HuH-7.5 (cell line): ENCODE data around the gene BFSP2.
"Not testable (repeated sequence)": the region's sequence is repeated elsewhere in the genome, so short reads cannot be mapped to it uniquely, and the experiment has no call there.

Source experiments
- DNase-seq: peaks from one replicate; pipeline ENCODE4 v3.0.0; 2011; ENCODE audit warnings: low spot score

BFSP2 gene

GRCh38 chr3:133457025-133457424 is 57.2 kb downstream of the BFSP2 start:
- no peak for DNase-seq

GRCh38 chr3:133457465-133458067 is 57.7 kb downstream of the BFSP2 start:
- DNase-seq = no peak

DNA sequence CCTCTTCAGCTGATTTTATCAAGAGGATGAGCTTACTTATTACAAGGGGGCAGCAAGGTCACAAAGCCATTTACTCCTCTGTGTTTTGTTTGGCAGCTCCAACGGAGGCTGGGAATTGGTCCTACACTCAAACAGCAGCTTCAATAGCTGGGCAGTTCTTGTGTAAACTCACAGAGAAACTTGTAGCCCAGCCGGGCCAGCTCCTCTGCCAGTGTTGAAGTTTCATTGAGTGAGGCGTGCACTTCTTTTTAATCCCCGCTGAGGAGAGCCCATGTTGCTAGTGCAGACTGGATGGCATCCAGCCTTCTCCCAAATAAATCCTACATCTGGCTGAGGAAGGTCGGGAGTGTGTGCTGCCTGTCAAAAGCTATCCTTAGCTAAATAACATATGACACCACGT is 59.5 kb downstream of the BFSP2 start:
- no peak for DNase-seq

GRCh38 chr3:133460809-133461208 is 61.0 kb downstream of the BFSP2 start:
- no peak for DNase-seq

- peak; percentile 48 for DNase-seq
Measured at GRCh38 chr3:133461291-133461690, 61.4 kb downstream of the BFSP2 start.

GRCh38 chr3:133463347-133463860 is 63.5 kb downstream of the BFSP2 start:
- DNase-seq = no peak

DNA sequence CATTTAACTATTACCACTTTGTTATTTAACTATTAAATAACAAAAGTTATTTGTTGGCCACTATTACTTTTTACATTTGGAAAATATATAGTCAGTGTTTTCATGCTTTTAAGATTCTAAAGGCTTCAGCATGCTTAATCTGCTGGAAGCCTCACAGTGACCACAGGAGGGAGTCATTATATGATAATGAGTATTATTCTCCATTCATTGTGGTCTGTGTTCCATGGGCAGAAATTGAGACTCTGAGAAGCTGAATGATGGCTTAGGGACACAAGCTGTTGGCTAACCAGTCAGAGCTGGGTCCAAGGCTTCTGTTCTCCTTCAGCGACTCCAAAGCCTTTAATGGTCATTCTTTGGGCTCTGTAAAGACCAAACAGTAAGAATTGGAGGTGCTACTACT is 64.7 kb downstream of the BFSP2 start:
- no peak for DNase-seq

DNA sequence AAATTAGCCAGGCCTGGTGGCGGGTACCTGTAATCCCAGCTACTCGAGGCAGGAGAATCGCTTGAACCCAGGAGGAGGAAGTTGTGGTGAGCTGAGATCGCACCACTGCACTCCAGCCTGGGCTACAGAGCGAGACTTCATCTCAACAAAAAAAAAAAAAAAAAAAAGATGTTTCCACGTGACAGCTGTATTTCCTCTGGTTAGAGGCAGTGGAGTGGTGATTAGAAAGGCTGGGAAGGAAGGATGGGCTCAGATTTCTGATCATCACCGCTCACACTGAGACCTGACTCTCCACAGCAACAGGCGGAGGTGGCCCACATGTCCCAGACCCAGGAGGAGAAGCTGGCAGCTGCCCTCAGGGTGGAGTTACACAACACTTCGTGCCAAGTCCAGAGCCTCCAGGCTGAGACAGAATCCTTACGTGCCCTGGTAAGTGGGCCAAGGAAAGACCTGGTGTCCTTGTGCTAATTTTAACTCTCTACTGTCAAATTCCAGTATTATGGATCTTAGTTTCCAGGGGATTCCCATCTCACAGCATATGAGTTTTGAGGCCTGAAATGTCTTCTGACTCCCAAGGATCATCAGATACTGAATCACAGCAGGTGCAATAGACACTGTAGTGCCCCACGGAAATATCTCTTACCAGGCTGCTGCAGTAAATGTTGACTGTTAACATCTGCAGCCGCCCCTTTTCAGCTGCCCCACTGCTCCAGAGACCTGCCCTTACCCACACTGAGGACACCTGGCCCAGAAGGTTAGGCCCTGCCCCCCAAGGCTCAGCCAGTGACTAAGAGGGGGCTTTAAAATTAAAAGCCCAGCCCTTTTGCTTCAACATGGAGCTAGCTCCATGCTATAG is 66.9 kb downstream of the BFSP2 start:
- DNase-seq = no peak

- DNase-seq = no peak
Measured at GRCh38 chr3:133467780-133468179, 67.9 kb downstream of the BFSP2 start.

DNA sequence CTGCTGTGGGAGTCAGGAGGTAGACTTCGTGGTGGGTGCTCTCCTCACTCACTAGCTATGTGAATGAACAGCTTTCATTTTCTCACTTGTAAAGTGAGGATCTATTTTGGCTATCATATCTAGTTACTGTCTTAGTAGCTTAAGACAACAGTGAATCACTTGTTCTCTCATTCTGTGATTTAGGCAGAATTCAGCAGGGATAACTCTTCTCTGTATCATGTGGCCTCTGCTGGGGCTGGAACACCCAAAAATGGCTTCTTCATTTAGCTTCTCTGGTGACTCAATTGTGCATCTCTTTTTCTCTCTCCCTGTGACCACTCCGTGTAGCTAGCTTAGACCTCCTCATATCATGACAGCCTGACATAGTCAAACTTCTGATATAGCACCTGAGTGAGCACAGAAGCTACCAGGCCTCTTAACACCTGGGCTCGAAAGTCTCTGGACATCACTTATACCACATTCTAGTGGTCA is 68.4 kb downstream of the BFSP2 start:
- no peak for DNase-seq

GRCh38 chr3:133469140-133469731 is 69.4 kb downstream of the BFSP2 start:
- peak; percentile 74 for DNase-seq

DNA sequence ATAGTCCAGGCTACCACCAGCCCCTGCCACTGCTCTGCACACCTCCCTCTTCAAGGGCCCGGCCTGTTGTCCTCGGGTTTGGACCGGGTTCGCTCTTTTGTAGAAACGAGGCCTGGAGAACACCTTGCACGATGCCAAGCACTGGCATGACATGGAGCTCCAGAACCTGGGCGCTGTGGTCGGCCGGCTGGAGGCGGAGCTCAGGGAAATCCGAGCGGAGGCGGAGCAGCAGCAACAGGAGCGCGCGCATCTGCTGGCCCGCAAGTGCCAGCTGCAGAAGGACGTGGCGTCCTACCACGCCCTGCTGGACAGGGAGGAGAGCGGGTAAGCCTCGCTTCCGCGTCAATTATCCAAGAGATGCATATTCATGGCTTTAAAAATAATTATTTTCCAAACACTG is 72.4 kb downstream of the BFSP2 start:
- DNase-seq = no peak

DNA sequence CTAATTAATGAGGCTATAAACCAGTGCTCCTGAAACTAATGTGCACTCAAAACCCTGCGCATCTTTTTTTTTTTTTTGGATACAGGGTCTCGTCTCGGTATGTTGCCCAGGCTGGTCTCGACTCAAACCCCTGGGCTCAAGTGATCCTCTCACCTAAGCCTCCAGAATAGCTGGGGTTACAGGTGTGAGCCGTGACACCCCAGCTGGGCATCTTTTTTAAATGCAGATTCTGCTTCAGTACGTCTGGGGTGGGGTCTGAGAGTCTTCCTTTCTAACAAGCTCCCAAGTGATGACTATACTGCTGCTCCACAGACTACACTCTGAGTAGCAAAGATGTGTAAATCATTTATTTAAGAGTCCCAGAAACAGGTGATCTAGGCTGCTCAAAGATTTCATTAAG is 73.0 kb downstream of the BFSP2 start:
- no peak for DNase-seq

- not testable (repeated sequence) for DNase-seq
Measured at GRCh38 chr3:133473472-133474191, 73.8 kb downstream of the BFSP2 start.

- no peak for DNase-seq
Measured at GRCh38 chr3:133474251-133474801, 74.5 kb downstream of the BFSP2 start.

DNA sequence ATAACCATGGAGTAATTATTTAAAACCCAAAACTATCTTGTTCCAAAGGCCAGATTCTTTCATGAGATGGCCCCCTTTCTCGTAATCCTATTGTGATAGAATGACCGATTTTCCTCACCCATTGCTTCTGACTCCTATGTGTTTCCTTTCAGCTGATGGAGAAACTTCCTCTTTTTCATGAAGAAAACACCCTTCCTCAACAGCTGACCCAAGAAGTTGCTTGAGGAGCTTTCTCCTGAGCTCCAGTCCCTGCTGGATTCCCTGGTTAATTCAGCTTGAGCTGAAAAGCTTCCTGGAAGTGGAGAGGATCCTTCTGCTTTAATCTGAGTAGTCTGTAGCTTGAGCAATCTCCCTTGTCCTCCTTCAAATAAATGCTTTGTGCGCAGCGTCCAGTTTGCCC is 75.0 kb downstream of the BFSP2 start:
- DNase-seq = no peak

DNA sequence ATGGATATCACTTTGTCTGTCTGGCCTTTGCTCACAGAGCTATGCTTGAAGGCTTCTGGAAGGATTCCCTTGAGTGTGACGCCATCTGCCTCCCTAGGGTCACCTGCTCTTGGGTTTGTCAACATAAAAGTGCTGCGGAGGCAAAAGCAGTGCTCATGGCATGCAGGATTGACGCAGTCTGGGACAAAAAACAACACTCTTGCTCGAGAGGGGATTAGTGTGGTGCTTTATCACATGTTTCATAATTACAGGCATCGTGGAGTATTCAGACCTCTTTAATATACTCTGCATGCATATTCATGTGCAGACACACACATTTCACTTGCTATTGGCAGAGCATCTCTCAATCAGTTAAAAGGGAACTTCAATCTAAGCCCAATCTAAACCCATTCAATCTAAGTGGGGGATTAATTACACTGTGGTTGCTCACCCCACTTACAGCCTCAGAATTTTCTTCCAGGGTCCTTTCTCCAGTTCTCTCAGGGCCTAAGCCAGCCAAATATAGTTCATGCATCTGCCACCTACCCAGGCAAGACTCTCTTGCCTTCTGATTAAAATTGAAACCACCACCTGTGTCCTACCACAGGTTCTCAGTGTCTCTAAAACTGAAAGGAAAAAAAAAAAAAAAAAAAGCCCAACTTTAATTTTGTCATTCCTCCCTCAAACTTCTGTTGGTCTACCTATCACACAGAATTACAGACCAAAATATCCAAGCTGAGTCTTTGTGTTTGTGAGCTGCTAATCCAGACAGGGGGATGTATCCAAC is 75.6 kb downstream of the BFSP2 start:
- DNase-seq = no peak

- no peak for DNase-seq
Measured at GRCh38 chr3:133476971-133477375, 77.1 kb downstream of the BFSP2 start.

DNA sequence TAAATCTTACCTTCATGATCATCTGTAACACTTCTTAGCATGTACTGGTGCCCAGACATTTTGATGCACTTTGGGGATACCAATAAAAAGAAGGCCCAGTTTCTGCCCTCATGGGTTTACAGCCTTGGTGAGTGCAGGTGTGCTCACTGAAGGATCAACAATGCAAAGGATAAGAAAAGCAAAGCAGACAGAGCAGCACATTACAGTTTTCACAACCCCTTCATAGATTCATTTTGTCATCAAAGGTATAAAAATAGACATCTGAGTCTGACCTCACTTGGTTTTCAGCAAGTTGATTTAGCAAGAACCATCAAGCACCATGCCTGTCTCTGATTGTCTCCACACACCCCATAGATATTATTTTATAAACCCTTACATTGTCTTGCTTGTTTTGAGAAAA is 77.6 kb downstream of the BFSP2 start:
- no peak for DNase-seq

DNA sequence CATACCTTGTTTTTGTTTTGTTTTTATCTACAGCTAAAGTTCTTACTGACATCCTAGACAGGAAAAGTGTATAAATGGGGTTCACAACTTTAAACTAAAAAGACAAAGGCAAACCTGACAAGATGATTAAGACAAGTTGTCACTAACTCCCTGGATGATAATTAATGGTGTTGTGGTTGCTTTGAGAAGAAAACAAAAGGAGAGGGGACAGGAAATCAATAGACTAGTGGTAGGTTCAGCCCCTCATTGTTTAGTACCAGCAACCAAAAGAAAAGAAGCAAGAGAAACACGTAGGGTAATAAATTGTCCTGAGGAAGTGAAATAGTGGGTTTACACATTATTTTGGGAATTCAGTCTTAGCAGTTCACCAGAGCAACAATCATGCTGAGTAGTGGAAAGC is 78.8 kb downstream of the BFSP2 start:
- no peak for DNase-seq

GRCh38 chr3:133479401-133479800 is 79.5 kb downstream of the BFSP2 start:
- DNase-seq = no peak
